ENCODE data around the gene USP11. TPM values are rescaled to one million over a fixed set of nuclear protein-coding genes. Genes with fewer than 3 reads are reported as not detected.

The USP11 gene
- total RNA-seq, result 31.4 TPM
- long read RNA-seq, transcript USP11-204 (21 exons, 3,515 nt), result major isoform, 17 of 45 reads
- long read RNA-seq, partial matches to known transcripts, result 17 of 45 reads
- long read RNA-seq, other reads (novel, unspliced or antisense), result 11 of 45 reads

DNA sequence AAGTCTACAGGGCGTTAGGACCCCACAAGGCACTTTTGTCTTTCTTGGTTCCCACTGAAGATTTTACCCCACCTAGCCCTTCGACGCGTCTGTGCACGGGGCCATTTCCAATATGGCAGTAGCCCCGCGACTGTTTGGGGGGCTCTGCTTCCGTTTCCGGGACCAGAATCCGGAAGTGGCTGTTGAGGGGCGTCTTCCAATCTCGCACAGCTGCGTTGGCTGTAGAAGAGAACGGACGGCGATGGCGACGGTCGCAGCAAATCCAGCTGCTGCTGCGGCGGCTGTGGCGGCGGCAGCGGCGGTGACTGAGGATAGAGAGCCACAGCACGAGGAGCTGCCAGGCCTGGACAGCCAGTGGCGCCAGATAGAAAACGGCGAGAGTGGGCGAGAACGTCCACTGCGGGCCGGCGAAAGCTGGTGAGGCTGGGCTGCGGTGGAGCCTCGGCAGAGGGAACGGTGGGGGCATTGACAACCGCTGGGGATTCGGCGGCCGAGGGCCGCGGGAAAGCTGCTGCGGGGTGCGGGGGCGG, at the start of gene USP11:
USP11 (plus strand) TSS at position 207 of the 530 bp plus-strand sequence; CDS start at position 242, 35 bp downstream.
- ATAC-seq, result peak; percentile 33
- no peak for DNase-seq
- intact Hi-C loops (cut with micrococcal nuclease), result no loop called here

DNA sequence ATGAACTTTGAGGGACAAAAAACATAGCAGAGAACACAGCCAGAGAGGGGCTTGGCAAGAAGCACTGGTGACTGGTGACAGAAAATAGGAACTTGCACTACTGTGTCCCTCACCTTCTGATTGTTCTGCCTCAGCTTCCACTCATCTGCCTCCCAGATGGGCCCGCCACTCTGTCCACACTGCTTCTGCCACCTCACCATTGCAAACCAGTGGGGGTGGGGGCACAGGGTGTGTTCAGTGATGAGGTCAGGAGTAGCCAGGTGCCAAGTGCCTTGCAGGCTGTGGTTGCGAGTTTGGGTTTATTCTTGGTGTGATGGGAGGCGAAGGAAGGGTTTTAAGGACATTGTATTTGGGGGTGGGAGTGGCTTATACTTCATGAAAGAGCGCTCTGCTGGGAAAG, 48.3 kb upstream of the USP11 start:
- intact Hi-C loops (cut with micrococcal nuclease), result no loop called here
- no peak for DNase-seq
- ATAC-seq, result no peak

DNA sequence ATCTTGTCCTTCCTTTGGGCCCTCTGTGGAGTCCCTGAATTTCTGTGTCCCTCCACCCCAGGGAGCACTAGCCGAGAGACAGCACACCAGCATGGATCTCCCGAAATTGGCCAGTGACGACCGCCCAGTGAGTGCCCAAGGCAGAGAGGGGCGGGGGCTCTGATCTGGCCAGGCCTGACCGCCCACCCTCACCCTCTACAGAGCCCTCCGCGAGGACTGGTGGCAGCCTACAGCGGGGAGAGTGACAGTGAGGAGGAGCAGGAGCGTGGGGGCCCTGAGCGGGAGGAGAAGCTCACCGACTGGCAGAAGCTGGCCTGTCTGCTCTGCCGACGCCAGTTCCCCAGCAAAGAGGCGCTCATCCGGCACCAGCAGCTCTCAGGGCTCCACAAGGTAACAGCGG, 47.6 kb upstream of the USP11 start:
- no peak for ATAC-seq
- no peak for DNase-seq
- intact Hi-C loops (cut with micrococcal nuclease), result no loop called here

DNA sequence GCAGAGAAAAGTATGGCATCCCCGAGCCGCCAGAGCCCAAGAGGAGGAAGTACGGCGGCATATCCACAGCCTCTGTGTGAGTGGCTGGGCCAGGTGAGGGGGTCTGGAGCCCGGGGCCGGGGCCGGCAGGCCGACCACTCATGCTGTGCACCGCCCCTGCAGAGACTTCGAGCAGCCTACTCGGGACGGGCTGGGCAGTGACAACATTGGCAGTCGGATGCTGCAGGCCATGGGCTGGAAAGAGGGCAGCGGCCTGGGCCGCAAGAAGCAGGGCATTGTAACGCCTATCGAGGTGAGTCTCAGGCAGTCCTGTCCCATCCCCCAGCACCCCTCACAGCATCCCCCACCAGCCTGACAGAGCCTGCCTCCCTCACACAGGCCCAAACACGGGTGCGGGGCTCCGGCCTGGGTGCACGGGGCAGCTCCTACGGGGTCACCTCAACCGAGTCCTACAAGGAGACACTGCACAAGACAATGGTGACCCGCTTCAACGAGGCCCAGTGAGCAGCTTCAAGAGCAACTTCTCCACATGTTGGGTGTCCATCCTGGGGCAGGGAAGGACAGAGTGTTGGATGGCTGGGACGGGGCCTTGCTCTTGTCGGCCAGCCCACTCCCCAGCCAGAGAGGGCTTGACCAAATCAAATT, 46.6 kb upstream of the USP11 start:
- ATAC-seq (no peak), DNase-seq (no peak)
- intact Hi-C loops (cut with micrococcal nuclease), result no loop called here

DNA sequence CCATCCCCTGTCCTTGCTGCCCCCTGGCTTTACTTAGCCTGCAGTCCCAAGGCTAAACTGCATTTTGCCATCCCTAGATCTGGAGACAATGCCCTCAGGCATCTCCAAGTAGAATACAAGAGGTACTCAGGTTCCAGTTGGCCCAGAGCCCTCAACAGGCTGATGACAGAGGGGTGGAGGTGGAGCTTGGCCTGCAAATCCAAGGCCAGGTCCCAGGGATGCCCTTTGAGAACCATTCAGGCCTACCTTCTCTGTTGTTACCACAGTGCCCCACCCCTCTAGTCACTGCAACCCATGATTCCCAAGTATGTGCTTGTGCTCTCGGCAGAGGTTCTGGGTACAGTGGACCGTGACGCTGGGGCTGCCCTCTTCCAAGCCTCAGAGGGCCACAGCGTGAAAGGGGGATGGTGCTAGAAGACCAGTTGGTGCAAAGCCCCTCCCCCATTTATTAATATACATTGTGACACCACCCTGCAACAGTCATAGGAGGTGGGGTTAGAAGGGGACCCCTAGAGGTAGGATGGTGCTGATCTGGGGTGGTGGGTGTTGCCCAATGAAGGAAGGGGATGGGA, 45.6 kb upstream of the USP11 start:
- intact Hi-C loops (cut with micrococcal nuclease), result no loop called here
- DNase-seq, result no peak
- ATAC-seq, result no peak

DNA sequence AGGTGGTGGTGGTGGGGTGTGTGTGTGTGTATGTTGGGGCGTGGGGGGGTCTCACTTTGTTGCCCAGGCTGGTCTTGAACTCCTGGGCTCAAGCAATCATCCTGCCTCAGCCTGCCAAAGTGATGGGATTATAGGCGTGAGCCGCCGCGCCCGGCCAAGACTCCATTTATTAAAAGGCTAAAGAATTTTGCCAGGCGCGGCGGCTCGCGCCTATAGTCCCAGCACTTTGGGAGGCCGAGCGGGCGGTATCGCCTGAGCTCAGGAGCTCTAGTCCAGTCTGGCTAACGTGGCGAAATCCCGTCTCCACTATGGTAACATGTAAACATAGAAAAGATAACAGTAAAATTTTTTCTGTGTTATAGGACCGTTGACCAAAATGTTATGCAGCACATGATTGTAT, 42.9 kb upstream of the USP11 start:
- DNase-seq (no peak), ATAC-seq (no peak)
- intact Hi-C loops (cut with micrococcal nuclease), result no loop called here

DNA sequence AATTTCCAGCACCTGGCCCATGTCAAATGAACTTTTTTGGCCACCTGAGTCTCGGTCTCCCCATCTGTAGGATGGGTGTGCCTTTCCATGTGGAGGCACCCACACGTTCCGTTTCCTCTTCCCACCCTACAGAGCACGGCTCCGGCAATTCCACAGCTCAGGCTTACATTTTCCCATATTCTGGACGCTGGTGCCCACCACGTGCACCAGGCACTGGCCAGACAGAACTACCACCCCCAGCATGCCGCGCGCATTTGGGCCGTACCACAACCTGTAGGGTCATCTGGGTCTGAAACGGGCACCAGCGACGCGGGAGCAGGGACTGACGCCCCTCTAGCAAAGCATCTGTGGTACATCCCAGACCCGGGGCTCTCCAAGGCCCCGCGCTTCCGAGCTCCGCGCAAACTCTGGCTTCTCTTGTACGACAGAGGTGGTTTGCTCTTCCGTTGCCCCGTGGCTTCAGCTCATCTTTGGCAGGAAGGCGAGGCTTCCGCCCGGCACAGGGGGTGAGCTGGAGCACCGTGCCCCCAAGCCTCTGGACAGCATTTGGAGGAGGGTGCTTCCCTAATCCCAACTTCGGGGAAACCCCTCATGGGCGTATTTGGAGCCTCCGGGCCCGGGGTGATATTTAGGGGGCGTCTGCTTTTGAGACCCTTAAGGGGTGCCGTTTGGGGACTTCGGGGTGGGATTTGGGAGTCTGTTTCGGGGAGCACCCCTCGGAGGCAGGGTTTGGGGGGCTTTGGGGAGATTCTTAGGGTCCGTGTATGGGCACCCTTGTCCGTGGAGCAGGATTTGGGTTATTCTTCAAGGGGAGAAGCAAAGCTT, 42.2 kb upstream of the USP11 start:
- intact Hi-C loops (cut with micrococcal nuclease), result no loop called here
- ATAC-seq, result peak; percentile 85
- DNase-seq, result peak; percentile 87

DNA sequence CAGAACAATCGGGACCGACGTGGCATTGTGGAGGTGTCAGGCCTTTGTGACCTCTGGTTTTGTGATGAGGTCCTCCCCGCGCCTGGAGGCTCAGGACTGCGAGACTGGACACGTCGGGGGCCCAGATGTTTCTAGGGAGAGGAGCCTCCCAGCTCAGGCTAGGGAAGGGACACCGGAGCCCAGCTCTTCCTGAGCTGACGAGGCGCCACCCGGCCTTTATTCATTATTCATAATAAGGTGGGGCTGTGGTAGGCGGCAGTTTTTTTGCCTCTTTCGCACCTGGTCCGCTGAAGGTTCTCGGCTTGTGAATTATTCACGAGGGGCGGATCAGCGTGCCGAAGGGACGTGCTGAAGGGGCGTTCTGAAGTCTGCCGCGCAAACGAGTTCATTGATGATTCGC, 41.5 kb upstream of the USP11 start:
- intact Hi-C loops (cut with micrococcal nuclease), result no loop called here
- DNase-seq, result no peak
- peak; percentile 3 for ATAC-seq

DNA sequence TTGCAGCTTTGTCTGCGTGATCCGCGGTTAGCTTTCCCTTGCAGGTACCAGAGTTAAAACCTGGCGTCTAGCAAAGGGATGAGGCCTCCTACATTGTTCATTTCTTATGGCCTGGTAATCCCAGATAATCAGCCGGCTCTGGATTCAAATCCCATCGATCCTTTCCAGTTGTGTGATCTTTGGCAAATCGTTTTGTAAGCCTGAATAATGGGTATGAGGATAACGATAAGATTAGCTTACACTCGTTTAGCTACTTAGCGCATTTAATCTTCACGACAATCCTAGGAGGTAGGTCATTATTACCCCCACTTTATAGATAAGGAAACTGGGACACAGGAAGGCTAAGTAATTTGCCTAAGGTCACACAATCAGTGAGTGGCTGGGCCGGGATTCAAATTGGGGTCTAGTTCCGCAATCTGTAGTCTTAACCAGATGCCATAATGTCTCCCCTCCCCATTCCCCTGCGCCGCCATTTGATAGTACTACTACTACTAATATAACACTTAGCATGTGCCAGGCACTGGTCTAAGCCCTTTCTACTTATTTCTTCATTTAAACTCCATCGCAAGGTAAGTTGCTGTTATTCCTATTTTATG, 40.9 kb upstream of the USP11 start:
- no peak for DNase-seq

DNA sequence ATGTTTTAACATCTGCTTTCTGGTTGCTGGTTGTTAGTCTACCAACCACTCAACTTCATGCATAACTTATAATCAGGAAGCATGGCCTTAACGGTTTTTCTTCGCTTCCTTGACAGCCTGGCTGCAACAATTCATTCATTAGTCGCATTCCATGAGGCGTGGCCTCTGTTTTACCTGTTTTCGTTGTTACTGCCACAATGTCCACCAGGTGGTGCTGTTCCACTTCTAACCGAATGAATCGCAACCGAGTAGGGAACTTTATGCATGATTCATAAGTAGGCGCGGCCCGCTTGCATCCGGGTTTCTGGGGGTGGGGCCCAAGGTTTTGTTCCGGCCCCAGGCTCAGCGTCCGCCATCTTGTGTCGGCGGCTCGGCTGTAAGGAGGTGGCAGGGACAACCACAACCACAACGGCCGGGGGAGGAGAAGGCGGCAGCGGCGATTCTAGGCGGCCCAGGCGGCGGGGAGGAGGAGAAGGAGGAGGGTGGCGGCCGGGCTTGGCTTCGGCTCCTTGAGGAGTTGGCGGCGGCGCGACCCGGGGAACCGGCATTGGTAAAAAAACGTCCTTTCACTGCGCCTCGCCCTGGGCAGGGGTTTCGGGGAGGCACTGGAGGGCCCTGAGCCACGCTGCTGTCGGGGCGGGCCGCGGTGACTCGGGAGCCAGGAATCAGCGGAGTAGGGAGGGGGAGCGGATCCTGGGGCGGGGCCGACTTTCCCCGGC, 39.2 kb upstream of the USP11 start, which contains the start of gene UBA1:
UBA1 (plus strand) TSS at position 355 of the 719 bp plus-strand sequence. CDS start 4,974 bp downstream, outside the sequence.
- ATAC-seq (peak; percentile 90), DNase-seq (peak; percentile 92)
- intact Hi-C loops (cut with micrococcal nuclease), result no loop called here

More for the DNA sequence above, 40.9 kb upstream of the USP11 start:
- no peak for ATAC-seq
- intact Hi-C loops (cut with micrococcal nuclease), result no loop called here

DNA sequence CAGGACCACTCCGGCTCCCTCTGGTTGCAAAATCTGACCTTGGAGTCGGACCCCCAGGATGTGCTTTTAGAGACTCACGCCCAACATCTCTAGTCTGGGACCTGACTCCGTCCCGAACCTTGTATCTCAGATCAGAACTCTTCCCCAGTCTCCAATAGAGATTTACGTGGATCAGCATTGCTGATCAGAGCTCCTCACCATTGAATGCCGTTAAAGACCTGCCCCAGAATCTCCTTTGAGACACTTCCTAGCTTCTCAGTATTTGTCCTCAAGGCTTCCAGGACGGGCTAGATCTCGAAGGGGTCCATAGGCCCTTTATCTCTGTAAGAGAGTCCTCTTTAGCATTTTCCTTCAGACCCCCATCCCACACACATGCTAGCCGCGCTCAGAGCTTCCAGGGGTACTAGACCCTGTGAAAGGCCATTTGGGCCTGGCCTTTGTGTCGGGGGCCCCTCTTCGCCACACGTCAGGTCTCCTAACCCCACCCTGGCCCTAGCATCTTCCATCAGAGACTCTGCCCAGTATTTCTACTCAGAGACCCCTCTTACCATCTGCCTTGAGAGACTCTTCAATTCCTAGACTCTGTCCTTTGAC, 38.5 kb upstream of the USP11 start:
- no peak for ATAC-seq

DNA sequence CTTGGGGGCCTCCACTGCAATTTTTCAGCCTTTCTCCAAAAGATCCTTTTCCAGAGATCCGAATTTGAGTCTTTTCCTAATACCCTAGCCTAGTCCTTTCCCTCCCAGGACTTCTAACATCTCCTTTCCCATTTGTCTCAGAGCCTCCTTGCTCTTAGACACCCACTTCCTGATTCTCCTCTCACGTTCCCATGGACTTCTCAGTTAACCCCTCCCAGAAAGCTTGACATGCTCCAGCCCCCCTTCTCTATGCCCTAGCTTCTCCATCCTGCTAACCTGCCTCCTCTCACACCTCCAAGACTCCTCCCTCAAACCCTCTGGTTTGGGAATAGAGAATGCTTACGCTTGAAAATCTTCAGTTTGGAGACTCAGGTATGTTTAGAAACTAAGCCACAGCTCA, 36.7 kb upstream of the USP11 start:
- DNase-seq, result no peak
- ATAC-seq, result no peak
- intact Hi-C loops (cut with micrococcal nuclease), result no loop called here

More for the DNA sequence above, 38.5 kb upstream of the USP11 start:
- intact Hi-C loops (cut with micrococcal nuclease), result no loop called here
- no peak for DNase-seq

DNA sequence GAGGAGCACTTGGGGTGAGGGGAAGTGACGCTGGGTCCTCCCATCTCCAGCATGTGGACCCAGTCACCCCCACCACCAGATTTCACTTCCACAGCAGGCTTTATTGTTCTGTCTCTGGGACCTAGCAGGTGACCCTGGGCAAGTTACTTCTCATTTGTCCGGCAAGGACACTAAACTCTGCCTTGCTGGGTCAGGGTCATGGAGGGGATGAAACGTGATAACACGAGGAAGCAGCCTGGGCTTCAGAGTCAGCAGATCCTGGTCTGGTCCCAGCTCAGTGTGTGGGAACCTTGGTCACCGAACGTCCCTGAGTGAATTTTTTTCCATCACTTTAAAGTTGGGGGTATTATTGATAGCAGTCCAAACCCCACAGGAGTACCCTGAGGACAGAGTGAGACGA, 35.3 kb upstream of the USP11 start:
- DNase-seq, result no peak
- intact Hi-C loops (cut with micrococcal nuclease), result no loop called here
- no peak for ATAC-seq

DNA sequence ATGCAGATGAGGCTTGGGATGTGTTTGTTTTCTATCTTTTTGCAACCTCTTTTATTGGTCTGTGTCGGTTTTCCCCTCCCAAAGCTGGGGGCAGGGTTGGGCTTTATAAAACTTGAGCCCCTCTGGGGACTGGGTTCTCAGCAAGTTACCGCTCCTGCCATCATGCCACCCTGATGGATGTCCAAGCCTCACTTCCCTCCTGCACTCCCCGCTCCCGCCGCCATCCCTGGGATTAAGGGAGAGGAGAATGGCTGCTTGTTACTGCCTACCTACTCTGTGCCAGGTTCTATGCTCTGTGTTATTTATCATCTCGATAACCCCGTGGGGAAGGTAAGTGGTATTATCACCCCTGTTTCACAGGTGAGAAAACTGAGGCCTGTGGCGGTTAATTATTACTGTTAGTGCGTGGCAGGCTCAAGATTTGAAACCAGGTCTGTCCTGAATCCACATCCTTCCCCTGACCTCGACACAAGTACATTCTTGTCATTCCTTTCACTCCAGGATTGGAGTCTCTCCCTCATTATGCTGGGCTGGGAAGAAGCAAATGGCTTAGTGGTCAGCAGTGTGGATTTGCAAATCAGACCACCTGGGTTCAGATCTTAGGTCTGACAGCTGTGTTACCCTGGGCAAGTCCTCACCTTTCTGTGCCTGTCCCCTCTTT, 34.7 kb upstream of the USP11 start:
- ATAC-seq (no peak), DNase-seq (no peak)
- intact Hi-C loops (cut with micrococcal nuclease), result no loop called here

DNA sequence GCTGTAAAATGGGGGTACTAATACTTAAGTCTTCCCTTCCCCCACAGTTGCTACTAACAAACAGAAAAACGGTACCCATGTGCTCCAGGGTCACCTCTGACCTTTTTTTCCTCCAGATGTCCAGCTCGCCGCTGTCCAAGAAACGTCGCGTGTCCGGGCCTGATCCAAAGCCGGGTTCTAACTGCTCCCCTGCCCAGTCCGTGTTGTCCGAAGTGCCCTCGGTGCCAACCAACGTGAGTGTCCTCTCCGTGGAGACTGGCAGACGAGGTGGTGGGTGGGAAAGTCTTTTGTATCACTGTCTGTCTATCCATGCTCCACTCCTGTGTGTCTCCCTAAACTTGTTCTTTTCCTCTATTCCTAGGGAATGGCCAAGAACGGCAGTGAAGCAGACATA, 34.1 kb upstream of the USP11 start:
- intact Hi-C loops (cut with micrococcal nuclease), result no loop called here
- ATAC-seq, result no peak
- no peak for DNase-seq

DNA sequence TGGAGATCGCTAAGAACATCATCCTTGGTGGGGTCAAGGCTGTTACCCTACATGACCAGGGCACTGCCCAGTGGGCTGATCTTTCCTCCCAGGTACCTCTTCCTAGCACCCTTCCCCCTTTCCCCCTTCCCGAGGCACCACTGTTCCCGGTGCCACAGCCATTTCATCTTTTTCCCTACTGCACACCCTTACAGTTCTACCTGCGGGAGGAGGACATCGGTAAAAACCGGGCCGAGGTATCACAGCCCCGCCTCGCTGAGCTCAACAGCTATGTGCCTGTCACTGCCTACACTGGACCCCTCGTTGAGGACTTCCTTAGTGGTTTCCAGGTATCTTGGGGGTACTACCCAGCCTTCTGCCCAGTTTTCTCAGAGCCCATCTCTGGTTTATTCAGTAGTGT, 33.5 kb upstream of the USP11 start:
- intact Hi-C loops (cut with micrococcal nuclease), result no loop called here
- ATAC-seq, result no peak
- DNase-seq, result no peak

DNA sequence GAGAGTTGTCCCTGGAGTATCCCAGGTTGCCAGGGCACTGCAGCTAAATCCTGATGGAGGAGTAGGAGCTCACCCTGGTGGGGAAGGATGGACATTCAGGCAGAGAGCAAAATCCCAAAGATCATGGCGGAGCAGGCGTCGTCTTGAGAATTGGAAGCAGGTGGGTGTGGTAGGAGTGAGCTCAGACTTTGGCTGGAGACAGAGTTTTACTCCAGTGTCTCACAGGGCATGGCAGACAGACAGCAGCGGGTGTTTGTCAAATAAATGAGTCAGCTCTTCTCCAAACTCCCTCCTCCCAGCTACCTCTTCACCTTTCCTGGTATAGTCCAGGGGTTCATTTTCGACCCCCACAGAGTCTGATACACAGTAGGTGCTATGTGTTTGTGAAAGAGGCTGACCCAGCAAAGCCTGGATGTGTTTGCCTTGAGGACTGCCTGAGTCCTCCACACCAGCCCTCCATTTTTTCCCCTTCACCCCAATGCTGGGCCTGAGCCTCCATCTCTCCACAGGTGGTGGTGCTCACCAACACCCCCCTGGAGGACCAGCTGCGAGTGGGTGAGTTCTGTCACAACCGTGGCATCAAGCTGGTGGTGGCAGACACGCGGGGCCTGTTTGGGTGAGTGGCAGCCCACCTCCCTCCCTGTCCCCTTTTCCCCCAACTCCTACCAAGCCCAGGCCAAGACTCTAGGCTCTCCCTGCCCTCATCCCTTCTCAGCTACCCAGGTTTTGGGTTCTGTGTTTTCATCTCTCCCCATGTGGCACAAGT, 32.2 kb upstream of the USP11 start:
- peak; percentile 48 for DNase-seq
- peak; percentile 62 for ATAC-seq
- intact Hi-C loops (cut with micrococcal nuclease), result no loop called here
